Endothelial cell of umbilical vein (primary cell): ENCODE measurements around the gene SLAMF6. TPM values are rescaled to one million over a fixed set of nuclear protein-coding genes. Genes with fewer than 3 reads are reported as not detected.

Source experiments
- BruUV-seq: library from RNA; stranded (reverse); fragments of 400-500 nt; replicated peaks from 2 replicates; lab custom pipeline; 2021; lab: Mats Ljungman, UMichigan
- CTCF ChIA-PET: fragments of 300-600, 350-600 bp; sonication (Branson Sonifier 250); formaldehyde crosslinking; loops from one replicate; lab custom pipeline; 2021; ENCODE audit warnings: antibody characterized with exemption, inconsistent platforms; lab: Charles Lee
- POLR2A ChIA-PET: fragments of 300-600, 350-600 bp; sonication (Branson Sonifier 250); formaldehyde crosslinking; loops from one replicate; lab custom pipeline; 2021; ENCODE audit warnings: antibody characterized with exemption, inconsistent platforms; lab: Charles Lee
- DNase-seq: peaks from one replicate; pipeline ENCODE4 v3.0.0-alpha.2; 2011; ENCODE audit warnings: low read depth, low spot score
- FAIRE-seq: peaks from 2 replicates; lab custom pipeline; 2011; peaks lifted over from hg19 to GRCh38; lab: Jason Lieb, UNC
- H2AFZ ChIP-seq: 2 replicates; pipeline ENCODE4 v1.6.0; 2012; ENCODE audit warnings: low read depth, low read length, control low read depth, inconsistent platforms
- H3K27ac ChIP-seq: 2 replicates; pipeline ENCODE4 v1.5.1; 2011; ENCODE audit warnings: low read depth, mild to moderate bottlenecking, control low read depth, low read length, moderate library complexity; ENCODE audit not compliant: insufficient read depth
- H3K27me3 ChIP-seq, 2 experiments: 2 replicates each; pipeline versions ENCODE4 v1.6.0 to v1.6.1; 2011; ENCODE audit warnings: low read length in 2 of 2, mixed read lengths in 1 of 2; ENCODE audit not compliant: control insufficient read depth in 2 of 2, insufficient read depth in 2 of 2
- H3K36me3 ChIP-seq, 2 experiments: 2 replicates in 1 of 2; 3 replicates in 1 of 2; pipeline ENCODE4 v1.5.1; 2011; ENCODE audit warnings: low read length in 2 of 2, mild to moderate bottlenecking in 1 of 2, moderate library complexity in 1 of 2; ENCODE audit not compliant: control insufficient read depth in 2 of 2, insufficient read depth in 2 of 2; ENCODE audit errors: extremely low read depth in 1 of 2
- H3K4me1 ChIP-seq: 3 replicates; pipeline ENCODE4 v1.5.1; 2011; ENCODE audit warnings: mild to moderate bottlenecking, low read length; ENCODE audit not compliant: control insufficient read depth, insufficient read depth; ENCODE audit errors: extremely low read depth
- H3K4me2 ChIP-seq: 2 replicates; pipeline ENCODE4 v1.6.1; 2011; ENCODE audit warnings: low read length, control low read depth, mixed read lengths; ENCODE audit not compliant: insufficient read depth
- H3K4me3 ChIP-seq, 3 experiments: fragments of 200-600 bp in 1 of 3; sonication (generic), shearing (Covaris generic) in 1 of 3; replicated peaks in 1 of 3; 2 replicates each; pipeline ENCODE4 v1.5.1; 2011 to 2016; ENCODE audit warnings: control low read depth in 3 of 3, low read length in 3 of 3, mild to moderate bottlenecking in 2 of 3, inconsistent platforms in 1 of 3, low read depth in 1 of 3, moderate library complexity in 1 of 3; ENCODE audit not compliant: insufficient read depth in 1 of 3
- H3K79me2 ChIP-seq: 2 replicates; pipeline ENCODE4 v1.6.0; 2012; ENCODE audit warnings: low read length, inconsistent platforms; ENCODE audit not compliant: control insufficient read depth, insufficient read depth
- H3K9ac ChIP-seq: replicated peaks from 2 replicates; pipeline ENCODE3; 2011; ENCODE audit warnings: low read length, control low read depth; ENCODE audit not compliant: insufficient read depth; ENCODE audit errors: extremely low read depth
- H3K9me1 ChIP-seq: replicated peaks from 3 replicates; pipeline ENCODE4 v1.6.0; 2011; ENCODE audit warnings: mild to moderate bottlenecking, low read length; ENCODE audit not compliant: control insufficient read depth, insufficient read depth; ENCODE audit errors: extremely low read depth
- H3K9me3 ChIP-seq: replicated peaks from 2 replicates; pipeline ENCODE4 v1.5.1; 2012; ENCODE audit warnings: low read length, inconsistent platforms; ENCODE audit not compliant: control insufficient read depth, insufficient read depth
- H4K20me1 ChIP-seq: replicated peaks from 2 replicates; pipeline ENCODE3; 2011; ENCODE audit warnings: mild to moderate bottlenecking, low read length; ENCODE audit not compliant: control insufficient read depth, insufficient read depth; ENCODE audit errors: extremely low read depth
- EZH2 ChIP-seq: IDR thresholded peaks from 2 replicates; pipeline ENCODE4 v1.6.1; 2012; ENCODE audit warnings: borderline replicate concordance, low read depth, mild to moderate bottlenecking, moderate library complexity, low read length, inconsistent platforms; ENCODE audit not compliant: severe bottlenecking
- FOS ChIP-seq: IDR thresholded peaks from 2 replicates; pipeline ENCODE4 v1.6.1; 2011; ENCODE audit warnings: mild to moderate bottlenecking, low read length, moderate library complexity, borderline replicate concordance; ENCODE audit not compliant: insufficient read depth
- GATA2 ChIP-seq: IDR thresholded peaks from 2 replicates; pipeline ENCODE4 v1.7.0; 2011; ENCODE audit warnings: low read depth, mild to moderate bottlenecking, moderate library complexity, mixed read lengths, low read length; ENCODE audit not compliant: insufficient read length, insufficient read depth
- JUN ChIP-seq: IDR thresholded peaks from 2 replicates; pipeline ENCODE4 v1.6.1; 2011; ENCODE audit warnings: borderline replicate concordance, low read depth; ENCODE audit not compliant: insufficient read length, insufficient read depth
- MYC ChIP-seq: IDR thresholded peaks from one replicate; pipeline ENCODE4 v1.6.1; 2011; ENCODE audit warnings: mild to moderate bottlenecking, low read depth, low read length
- POLR2A ChIP-seq: IDR thresholded peaks from 2 replicates; pipeline ENCODE4 v1.6.1; 2012; ENCODE audit warnings: low read depth, mild to moderate bottlenecking, control low read depth, low read length
- POLR2AphosphoS5 ChIP-seq: IDR thresholded peaks from 2 replicates; pipeline ENCODE4 v1.6.1; 2012; ENCODE audit warnings: low read depth, mild to moderate bottlenecking, control low read depth, low read length, moderate library complexity; ENCODE audit not compliant: insufficient read depth
- dilution Hi-C: fragments of 300-500 bp; cut with MboI; formaldehyde crosslinking; loops from one replicate; pipeline ENCODE4 v1.15.0; 2019; ENCODE audit warnings: low sequenced_read_pairs; ENCODE audit not compliant: extremely low pct_ligation_motif_present
- intact Hi-C: fragments of 100-400 bp; cut with micrococcal nuclease; formaldehyde crosslinking; loops from one replicate; pipeline ENCODE4 v1.10.0; 2022
- polyA plus RNA-seq, 4 experiments: library from polyadenylated mRNA; depleted of rRNA in 3 of 4; stranded (reverse) in 3 of 4; unstranded in 1 of 4; fragments of >200 nt; gene quantifications; 2 replicates each; pipeline versions ENCODE4 v1.2.1 to v1.2.3, GENCODE V29; 2011 to 2012; ENCODE audit warnings: missing spikeins in 1 of 4
- total RNA-seq: library from RNA; stranded (reverse); gene quantifications from 2 replicates; pipeline ENCODE4 v1.2.3, GENCODE V29; 2021
- TF ChIP-seq, protein P1 (sequence below), 2 donors: IDR thresholded peaks; 1 replicate in 1 of 2; 2 replicates in 1 of 2; pipeline ENCODE4 v1.5.1; 2011; ENCODE audit warnings: low read length in 2 of 2, mild to moderate bottlenecking in 2 of 2, moderate library complexity in 2 of 2, control low read depth in 1 of 2, inconsistent platforms in 1 of 2, low read depth in 1 of 2; ENCODE audit not compliant: insufficient read depth in 1 of 2; ENCODE audit errors: extremely low read depth in 1 of 2
- TF ChIP-seq, protein P2 (sequence below): IDR thresholded peaks from 2 replicates; pipeline ENCODE4 v1.6.1; 2011; ENCODE audit not compliant: insufficient read depth, insufficient read length

The SLAMF6 gene
- total and polyA plus RNA-seq, 2 donors (not counting 3 experiments of a cell fraction or from before 2014, with no cell fraction given), result not detected

DNA sequence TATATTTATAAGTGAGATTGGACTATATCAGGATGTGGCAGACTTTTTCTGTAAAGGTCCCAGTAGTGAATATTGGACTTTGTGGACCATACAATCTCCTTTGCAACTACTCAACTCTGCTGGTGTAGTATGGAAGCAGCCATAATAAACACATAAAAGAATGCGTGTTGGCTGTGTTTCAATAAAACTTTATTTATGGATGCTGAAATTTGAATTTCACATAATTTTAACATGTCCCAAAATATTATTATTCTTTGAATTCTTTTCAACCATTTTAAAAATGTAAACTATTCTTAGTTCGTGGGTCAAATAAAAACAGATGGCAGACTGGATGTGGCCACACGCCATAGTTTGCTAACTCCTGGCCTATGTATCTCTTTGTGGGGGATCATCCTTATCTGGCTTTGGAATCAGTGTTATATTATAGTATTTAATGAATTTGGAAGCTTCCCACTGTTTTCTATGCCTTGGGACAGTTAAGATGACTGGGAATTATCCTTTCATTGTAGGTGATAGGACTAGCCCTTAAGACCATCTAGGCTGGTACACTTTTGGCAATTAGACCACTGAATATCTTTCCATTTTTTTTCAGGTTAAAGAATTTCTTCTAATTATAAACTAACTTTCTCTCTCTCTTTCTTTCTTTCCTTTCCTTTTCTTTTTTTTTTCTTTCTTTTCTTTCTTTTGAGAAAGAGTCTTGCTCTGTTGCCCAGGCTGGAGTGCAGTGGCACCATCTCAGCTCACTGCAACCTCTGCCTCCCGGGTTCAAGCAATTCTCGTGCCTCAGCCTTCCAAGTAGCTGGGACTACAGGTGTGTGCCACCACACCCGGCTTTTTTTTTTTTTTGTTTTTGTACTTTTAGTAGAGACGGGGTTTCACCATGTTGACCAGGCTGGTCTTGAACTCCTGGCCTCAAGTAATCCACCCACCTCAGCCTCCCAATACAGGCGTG lies 14.9 kb upstream of the SLAMF6 start:
- no peaks in the 10 kb centered on the region for H3K4me1 ChIP-seq
- ChIA-PET CTCF (no interaction called here), POLR2A (no interaction called here)
- no peaks in the 10 kb centered on the region for H3K9me1 ChIP-seq
- no peak overlapping the region for H3K27ac ChIP-seq
- FAIRE-seq (no peak), DNase-seq (no peak)
- intact Hi-C loops, result no loop called here
- H3K4me3 ChIP-seq, result no peak overlapping the region
- H2AFZ ChIP-seq, result no peak overlapping the region
- dilution Hi-C loops, result no loop called here
- H3K4me2 ChIP-seq, result no peak overlapping the region
- no peaks in the 10 kb centered on the region for H3K36me3 ChIP-seq
- no peaks in the 10 kb centered on the region for H3K9me3 ChIP-seq
- no peaks in the 10 kb centered on the region for H3K79me2 ChIP-seq
- no peaks in the 10 kb centered on the region for H4K20me1 ChIP-seq
- H3K9ac ChIP-seq, result no peak overlapping the region
- TF ChIP-seq FOS (no peak), MYC (no peak), GATA2 (no peak), POLR2AphosphoS5 (no peak), JUN (no peak), EZH2 (no peak), POLR2A (no peak)
- TF ChIP-seq, protein P1, sequence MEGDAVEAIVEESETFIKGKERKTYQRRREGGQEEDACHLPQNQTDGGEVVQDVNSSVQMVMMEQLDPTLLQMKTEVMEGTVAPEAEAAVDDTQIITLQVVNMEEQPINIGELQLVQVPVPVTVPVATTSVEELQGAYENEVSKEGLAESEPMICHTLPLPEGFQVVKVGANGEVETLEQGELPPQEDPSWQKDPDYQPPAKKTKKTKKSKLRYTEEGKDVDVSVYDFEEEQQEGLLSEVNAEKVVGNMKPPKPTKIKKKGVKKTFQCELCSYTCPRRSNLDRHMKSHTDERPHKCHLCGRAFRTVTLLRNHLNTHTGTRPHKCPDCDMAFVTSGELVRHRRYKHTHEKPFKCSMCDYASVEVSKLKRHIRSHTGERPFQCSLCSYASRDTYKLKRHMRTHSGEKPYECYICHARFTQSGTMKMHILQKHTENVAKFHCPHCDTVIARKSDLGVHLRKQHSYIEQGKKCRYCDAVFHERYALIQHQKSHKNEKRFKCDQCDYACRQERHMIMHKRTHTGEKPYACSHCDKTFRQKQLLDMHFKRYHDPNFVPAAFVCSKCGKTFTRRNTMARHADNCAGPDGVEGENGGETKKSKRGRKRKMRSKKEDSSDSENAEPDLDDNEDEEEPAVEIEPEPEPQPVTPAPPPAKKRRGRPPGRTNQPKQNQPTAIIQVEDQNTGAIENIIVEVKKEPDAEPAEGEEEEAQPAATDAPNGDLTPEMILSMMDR (IDR thresholded peaks at IDR 0.05; ENCODE audit: extremely low read depth in 1 of 2, insufficient read depth in 1 of 2, low read depth in 1 of 2, low read length in 2 of 2), result no peak
- TF ChIP-seq, protein P2, sequence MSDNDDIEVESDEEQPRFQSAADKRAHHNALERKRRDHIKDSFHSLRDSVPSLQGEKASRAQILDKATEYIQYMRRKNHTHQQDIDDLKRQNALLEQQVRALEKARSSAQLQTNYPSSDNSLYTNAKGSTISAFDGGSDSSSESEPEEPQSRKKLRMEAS, result no peak
- BruUV-seq, result no TSS peak
- no peaks in the 10 kb centered on the region for H3K27me3 ChIP-seq
